NCI-H510A (cell line): ENCODE measurements around the gene HNF1A.

Experiments
- DNase-seq: peaks from one replicate; lab custom pipeline; 2025; lab: John Stamatoyannopoulos, UW

HNF1A gene

GRCh38 chr12:120959111-120959878 is 19.0 kb upstream of the HNF1A start:
- no peak for DNase-seq

DNA sequence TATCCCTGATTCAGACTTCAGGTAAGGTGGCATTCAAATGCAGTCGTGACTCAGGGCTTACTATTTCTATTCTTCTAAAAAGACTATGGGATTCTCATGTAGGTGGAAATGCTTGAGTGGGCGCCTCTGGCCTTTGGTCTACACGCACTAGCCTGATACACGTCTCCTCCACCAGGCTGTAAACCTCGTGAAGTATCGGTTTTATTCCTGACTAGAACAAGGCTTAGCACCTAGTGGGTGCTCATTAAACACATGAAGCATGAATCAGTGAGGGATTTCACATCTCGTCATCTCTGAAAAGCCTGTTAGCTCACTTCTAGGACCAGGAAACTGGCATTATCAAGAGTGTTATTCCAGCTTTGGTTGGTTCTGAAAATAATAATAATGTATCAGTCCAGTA is 17.7 kb upstream of the HNF1A start:
- DNase-seq: no peak

GRCh38 chr12:120961604-120962531 is 16.5 kb upstream of the HNF1A start:
- DNase-seq: no peak

GRCh38 chr12:120962532-120963020 is 15.8 kb upstream of the HNF1A start:
- no peak for DNase-seq

GRCh38 chr12:120964298-120964697 is 14.0 kb upstream of the HNF1A start:
- no peak for DNase-seq

DNA sequence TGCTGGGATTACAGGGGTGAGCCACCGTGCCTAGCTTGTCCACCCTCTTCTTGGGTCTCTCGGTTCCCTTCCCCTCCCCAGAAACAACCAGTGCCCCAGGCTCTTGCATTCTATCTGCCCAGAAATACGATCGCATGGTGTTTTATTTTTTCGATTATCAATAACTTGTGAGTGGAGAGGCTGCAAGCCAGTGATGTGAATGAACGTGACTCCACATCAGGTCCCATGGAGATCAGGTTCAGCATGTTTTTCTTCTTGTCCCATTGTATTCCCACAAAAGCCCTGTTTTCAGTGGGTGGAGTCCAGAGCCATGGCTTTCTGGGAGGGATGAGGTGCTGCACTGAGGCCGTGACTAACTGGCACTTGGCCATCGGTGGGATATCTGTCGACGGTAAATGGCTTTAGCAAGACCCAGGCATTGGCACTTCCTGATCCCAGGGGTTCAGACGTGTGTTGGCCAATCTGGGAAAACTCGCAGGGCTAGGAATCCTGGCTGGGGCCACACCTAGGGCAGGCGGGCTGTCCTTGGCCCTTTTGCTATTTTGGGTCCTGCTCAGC is 12.7 kb upstream of the HNF1A start:
- DNase-seq: no peak

DNA sequence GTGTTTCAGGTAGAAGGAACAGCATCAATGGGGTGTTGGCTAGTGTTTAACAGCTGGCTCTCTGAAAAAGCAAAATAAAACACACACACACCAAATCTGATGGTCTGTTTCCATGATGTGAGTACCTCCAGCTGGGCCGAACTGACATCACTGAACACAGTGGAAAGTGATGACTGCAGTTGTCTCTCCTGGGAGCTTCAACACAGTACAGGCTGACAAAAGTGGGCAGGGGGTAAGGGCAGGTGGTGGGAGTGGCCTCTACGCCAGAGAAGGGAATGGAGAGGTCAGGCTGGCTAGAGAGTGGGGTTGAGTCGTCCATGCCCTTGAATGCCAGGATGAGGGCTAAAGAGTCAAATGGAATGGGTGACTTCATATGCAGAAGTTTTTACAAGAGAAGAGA is 8.0 kb upstream of the HNF1A start:
- DNase-seq: no peak

- DNase-seq: no peak
Measured at GRCh38 chr12:120971299-120972180, 6.8 kb upstream of the HNF1A start.

- DNase-seq: peak; percentile 61
Measured at GRCh38 chr12:120972870-120973543, 5.3 kb upstream of the HNF1A start.

DNA sequence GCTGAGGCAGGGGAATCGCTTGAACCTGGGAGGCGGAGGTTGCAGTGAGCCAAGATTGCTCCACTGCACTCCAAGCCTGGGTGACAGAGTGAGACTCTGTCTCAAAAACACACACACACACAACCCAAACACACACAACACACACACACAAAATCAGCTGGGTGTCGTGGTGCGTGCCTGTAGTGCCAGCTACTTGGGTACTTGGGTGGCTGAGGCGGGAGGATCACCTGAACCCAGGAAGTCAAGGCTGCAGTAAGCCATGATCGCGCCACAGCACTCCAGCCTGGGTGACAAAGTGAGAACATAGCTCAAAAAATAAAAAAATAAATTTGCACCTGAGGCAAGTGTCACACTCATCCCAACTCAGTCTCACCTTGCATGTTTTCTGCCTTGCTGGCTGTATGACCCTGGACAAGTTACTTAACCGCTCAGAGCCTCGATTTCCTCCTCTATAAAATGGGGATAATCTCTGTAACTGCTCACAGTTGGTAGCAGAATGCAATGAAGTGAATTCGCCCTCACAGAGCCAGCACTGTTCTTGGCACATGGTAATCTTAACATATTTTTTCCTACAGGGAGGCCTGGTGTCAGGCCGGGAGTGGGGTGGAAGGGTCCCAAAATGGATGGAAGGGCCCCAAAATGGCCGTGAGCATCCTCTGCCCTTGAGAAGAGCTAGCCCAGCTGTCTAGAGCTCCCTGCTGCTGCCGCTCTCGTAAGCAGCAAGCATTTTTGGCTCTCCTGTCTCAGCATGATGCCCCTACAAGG is 630 bp upstream of the HNF1A start:
- DNase-seq: no peak

DNA sequence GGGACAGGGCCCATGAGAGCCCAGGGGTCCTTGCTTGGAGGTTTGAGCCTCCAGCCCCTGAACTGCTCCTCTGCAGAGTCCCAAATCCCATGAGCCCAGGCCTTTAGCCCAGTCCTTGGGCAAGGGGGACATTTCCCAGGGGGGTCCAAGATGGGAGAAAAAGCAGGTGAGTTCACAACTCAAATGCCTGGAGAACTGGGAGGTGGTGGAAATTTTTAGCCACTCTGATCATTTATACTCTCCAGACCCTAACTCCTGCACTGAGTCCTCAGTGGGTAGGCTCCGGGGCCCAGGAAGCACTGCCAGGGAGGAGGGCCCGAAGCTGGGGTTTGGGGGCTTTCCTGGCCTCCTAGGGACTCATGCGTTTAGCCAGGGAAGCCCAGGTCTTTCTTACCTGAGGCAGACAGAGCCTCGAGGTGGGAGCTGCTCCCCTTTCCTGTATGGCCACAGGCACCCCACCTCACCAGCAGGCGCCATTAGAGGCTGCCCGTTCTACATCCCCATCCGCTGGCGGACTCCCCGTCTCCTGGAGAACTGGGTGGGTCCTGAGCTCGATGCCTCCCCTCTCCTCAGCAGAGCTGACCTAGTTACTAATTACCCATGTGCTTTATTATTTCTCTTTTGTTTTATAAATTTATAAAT is 998 bp downstream of the HNF1A start:
- no peak for DNase-seq

- no peak for DNase-seq
Measured at GRCh38 chr12:120979862-120980696, 1.7 kb downstream of the HNF1A start.

GRCh38 chr12:120980800-120981368 is 2.5 kb downstream of the HNF1A start:
- DNase-seq: no peak

DNA sequence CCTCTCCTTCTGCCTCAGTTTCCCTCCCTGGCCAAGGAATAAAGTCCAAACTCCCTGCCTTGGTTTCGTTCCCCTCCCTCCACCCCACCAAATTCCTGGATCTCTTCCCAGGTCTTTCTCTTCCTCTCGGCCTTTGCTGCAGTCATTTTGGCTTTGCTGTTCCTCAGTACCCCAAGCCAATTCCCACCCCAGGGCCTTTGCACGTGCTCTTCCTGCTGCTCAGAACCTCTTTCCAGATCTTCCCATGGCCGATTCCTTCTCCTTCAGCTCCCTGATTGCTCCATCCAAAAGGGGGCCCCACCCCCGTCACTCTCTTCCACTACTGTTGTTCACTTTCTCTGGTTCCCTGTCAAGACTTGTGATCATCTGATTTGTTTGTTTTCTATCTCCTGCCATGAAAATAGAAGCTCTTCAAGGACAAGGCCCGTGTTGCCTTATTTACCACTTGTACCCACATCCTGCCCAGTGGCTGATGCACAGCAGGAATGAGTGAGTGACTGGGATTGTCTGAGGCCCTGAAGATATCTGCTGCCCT is 3.1 kb downstream of the HNF1A start:
- no peak for DNase-seq

GRCh38 chr12:120982659-120983058 is 4.3 kb downstream of the HNF1A start:
- no peak for DNase-seq

GRCh38 chr12:120983759-120984158 is 5.4 kb downstream of the HNF1A start:
- no peak for DNase-seq

- DNase-seq: no peak
Measured at GRCh38 chr12:120984351-120984898, 6.1 kb downstream of the HNF1A start.

DNA sequence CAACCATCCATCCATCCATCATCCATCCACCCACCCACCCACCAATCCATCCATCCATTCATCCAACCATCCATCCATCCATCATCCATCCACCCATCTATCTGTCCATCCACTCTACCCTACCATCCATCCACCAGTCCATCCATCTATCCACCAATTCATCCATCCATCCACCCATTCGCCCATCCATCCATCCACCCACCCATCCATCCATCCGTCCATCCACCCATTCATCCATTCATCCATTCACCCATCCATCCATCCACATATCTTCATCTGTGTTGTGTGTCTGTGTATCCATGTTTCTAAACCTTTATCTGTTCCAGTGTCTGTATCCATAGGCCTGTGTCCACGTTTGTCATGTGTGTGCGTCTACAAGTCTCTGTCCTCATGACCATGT is 9.9 kb downstream of the HNF1A start:
- DNase-seq: no peak
